Esophagus squamous epithelium (tissue), 5 donors: Measurements from ENCODE around the gene AHNAK. TPM values are rescaled to one million over a fixed set of nuclear protein-coding genes. Genes with fewer than 3 reads are reported as not detected.

Experiments used
- DNase-seq: peaks from one replicate; lab custom pipeline; 2025; lab: John Stamatoyannopoulos, UW
- H3K27ac ChIP-seq, 4 donors: fragments of 200-600 bp; sonication (generic); one replicate each; pipeline ENCODE4 v1.5.1; 2016 to 2019; ENCODE audit warnings: mild to moderate bottlenecking in 1 of 4
- H3K27me3 ChIP-seq, 4 donors: fragments of 200-600 bp; sonication (generic); 1 replicate in 3 of 4; 2 replicates in 1 of 4; pipeline versions ENCODE4 v1.5.1 to v1.6.0; 2017 to 2021; ENCODE audit warnings: antibody characterized with exemption in 1 of 4
- H3K36me3 ChIP-seq, 3 donors: fragments of 200-600 bp; sonication (generic); one replicate each; pipeline ENCODE4 v1.5.1; 2016 to 2019
- H3K4me1 ChIP-seq, 3 donors: fragments of 200-600 bp; sonication (generic); one replicate each; pipeline ENCODE4 v1.5.1; 2017 to 2019
- H3K4me3 ChIP-seq, 4 donors: fragments of 200-600 bp; sonication (generic); 1 replicate in 3 of 4; 2 replicates in 1 of 4; pipeline ENCODE4 v1.5.1; 2016 to 2019; ENCODE audit warnings: mild to moderate bottlenecking in 2 of 4, moderate library complexity in 1 of 4
- H3K9me3 ChIP-seq, 3 donors: fragments of 200-600 bp; sonication (generic); one replicate each; pipeline ENCODE4 v1.5.1; 2016 to 2019
- CTCF ChIP-seq, 6 experiments: fragments of 450-650 bp in 4 of 6; fragments of 200-600 bp in 2 of 6; sonication (generic) in 2 of 6; IDR thresholded peaks; one replicate each; pipeline ENCODE4 v1.5.1; 2016 to 2019; ENCODE audit warnings: antibody characterized with exemption in 6 of 6, mild to moderate bottlenecking in 4 of 6, moderate library complexity in 4 of 6
- POLR2A ChIP-seq, 4 donors: fragments of 450-650 bp; IDR thresholded peaks; one replicate each; pipeline ENCODE4 v1.6.1; 2017; ENCODE audit warnings: antibody characterized with exemption in 4 of 4, mild to moderate bottlenecking in 4 of 4, moderate library complexity in 3 of 4
- WGBS, 2 donors: methylation state at CpG; one replicate each; pipeline ENCODE4 v1.1.5; 2018; 5-methylcytosine and 5-hydroxymethylcytosine counted together
- intact Hi-C: fragments of 100-400 bp; cut with DNase I; formaldehyde crosslinking; loops from one replicate; pipeline ENCODE4 v1.15.0; 2022
- total RNA-seq, 4 donors: library from RNA; depleted of rRNA; stranded (reverse); fragments of >200 nt; gene quantifications; one replicate each; pipeline ENCODE4 v1.1.0, GENCODE V29; 2016
- donor health status: DM: yes; HTN: yes; CAD: no.

AHNAK gene
- total RNA-seq, 4 donors from 2014 or later: 695 to 1,250 (median 954) TPM

GRCh38 chr11:62539238-62539925 lies 7.2 kb downstream of the AHNAK start:
- H3K36me3 ChIP-seq: peaks cover 19 to 43% (median 23%) of the 10 kb centered on the region in 3 donors
- H3K27ac ChIP-seq: peak overlapping the region; percentile 99 to 100 (median 100)
- 4 to 22% methylated on average over 3 to 5 of the region's 13 CpGs for WGBS, 2 donors
- intact Hi-C loops: no loop called here
- DNase-seq: no peak
- peaks cover 64 to 98% (median 66%) of the 10 kb centered on the region in 3 donors for H3K4me1 ChIP-seq
- no peak for TF ChIP-seq POLR2A (IDR thresholded peaks at IDR 0.05)
- TF ChIP-seq CTCF (IDR thresholded peaks at IDR 0.05): no peak
- peak overlapping the region; percentile 2 to 100 (median 98) for H3K4me3 ChIP-seq
- no peaks in the 10 kb centered on the region for H3K27me3 ChIP-seq
- H3K9me3 ChIP-seq: no peaks in the 10 kb centered on the region

DNA sequence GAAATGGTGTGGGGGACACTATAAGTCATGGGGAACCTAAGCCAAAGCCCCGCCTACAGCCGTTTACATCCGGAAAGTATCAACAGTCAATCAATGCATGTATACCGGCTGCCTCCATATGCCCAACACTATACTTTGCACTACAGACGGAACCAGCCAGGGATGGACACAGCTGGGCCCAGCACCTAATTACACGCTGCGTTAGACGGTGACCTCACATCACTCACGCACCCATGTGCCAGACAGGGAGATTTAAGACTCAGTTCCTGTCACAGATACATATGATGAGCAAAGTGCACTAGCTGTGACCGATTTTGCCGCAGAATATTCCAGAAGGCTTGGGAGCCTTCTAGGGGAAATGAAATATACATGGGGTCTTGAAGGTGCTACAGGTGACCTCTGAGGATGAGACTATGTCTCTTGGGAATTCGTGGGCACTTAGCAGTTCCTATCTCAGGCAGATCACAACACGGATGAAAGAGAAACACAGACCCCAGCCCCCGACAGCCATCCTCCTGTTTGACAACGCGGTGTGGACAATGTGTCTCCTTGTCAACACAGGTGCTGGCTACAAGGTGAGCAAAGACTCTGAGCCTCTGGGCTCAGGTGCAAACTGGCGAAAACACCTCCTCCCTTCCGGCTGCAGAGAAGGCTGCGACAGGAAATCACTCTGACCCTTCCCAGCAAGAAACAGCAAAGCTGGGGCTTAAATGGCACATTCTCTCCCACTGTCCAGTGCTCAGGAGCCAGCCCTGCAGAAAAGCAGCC lies 8.0 kb downstream of the AHNAK start:
- Histone ChIP-seq H3K36me3 (peaks cover 26 to 50% (median 30%) of the 10 kb centered on the region in 3 donors), H3K4me3 (peak overlapping the region; percentile 0 to 100 (median 98)), H3K4me1 (peaks cover 62 to 91% (median 66%) of the 10 kb centered on the region in 3 donors), H3K27ac (peak overlapping the region; percentile 99 to 100 (median 100)), H3K27me3 (no peaks in the 10 kb centered on the region), H3K9me3 (no peaks in the 10 kb centered on the region)
- intact Hi-C loops: no loop called here
- WGBS, 2 donors: 27 to 33% methylated on average over 18 to 19 of the region's 19 CpGs
- no peak for DNase-seq
- TF ChIP-seq CTCF (IDR thresholded peaks at IDR 0.05) (no peak), POLR2A (IDR thresholded peaks at IDR 0.05) (no peak)

GRCh38 chr11:62536301-62536957 lies 10.2 kb downstream of the AHNAK start:
- DNase-seq: no peak
- Histone ChIP-seq H3K36me3 (peaks cover 48 to 72% (median 52%) of the 10 kb centered on the region in 3 donors), H3K4me1 (peaks cover 45 to 72% (median 54%) of the 10 kb centered on the region in 3 donors), H3K27ac (peak overlapping the region in 3 of 4 donors; percentile 3 to 100 (median 99)), H3K4me3 (peak overlapping the region in 1 of 4 donors; percentile 9), H3K9me3 (no peaks in the 10 kb centered on the region), H3K27me3 (no peaks in the 10 kb centered on the region)
- no peak for TF ChIP-seq CTCF (IDR thresholded peaks at IDR 0.05)
- no peak for TF ChIP-seq POLR2A (IDR thresholded peaks at IDR 0.05)
- intact Hi-C loops: no loop called here
- WGBS, 2 donors: 64 to 71% methylated on average over 14 to 21 of the region's 21 CpGs

DNA sequence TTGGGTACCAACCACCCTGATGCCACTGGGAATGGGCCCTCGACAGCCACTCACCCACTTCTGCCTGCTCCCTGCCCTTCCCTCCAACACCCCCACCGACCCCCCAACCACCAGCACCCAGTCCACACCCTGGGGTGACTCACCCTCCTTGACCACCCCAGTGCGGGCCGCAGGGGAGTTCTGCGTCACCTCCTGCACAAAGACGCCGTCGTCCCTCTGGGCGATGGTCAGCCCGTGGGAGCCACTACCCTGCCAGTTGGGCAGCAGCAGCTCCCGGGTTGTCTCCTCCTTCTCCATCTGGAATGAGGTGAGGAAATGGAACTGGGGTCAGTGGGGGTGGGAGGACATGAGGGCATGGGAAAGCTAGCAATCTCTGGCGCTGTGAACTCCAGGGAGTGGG lies 10.8 kb downstream of the AHNAK start:
- H3K9me3 ChIP-seq: no peaks in the 10 kb centered on the region
- no peak for TF ChIP-seq CTCF (IDR thresholded peaks at IDR 0.05)
- TF ChIP-seq POLR2A (IDR thresholded peaks at IDR 0.05): no peak
- H3K36me3 ChIP-seq: peaks cover 54 to 79% (median 58%) of the 10 kb centered on the region in 3 donors
- H3K4me1 ChIP-seq: peaks cover 38 to 66% (median 48%) of the 10 kb centered on the region in 3 donors
- DNase-seq: no peak
- no peaks in the 10 kb centered on the region for H3K27me3 ChIP-seq
- intact Hi-C loops: no loop called here
- H3K27ac ChIP-seq: peak overlapping the region in 3 of 4 donors; percentile 3 to 100 (median 99)
- H3K4me3 ChIP-seq: no peak overlapping the region
- WGBS, 2 donors: 60 to 63% methylated on average over 2 of the region's 12 CpGs
